Mucosa of descending colon (tissue), 3 donors: ENCODE results near the gene PAX3. TPM values are rescaled to one million over a fixed set of nuclear protein-coding genes. Genes with fewer than 3 reads are reported as not detected.

ENCODE experiments used
- ATAC-seq: fragments of 200-7000 bp; cut with Tn5 transposase; one replicate; pipeline ENCODE4 v1.9.1; 2020; ENCODE audit warnings: mild to moderate bottlenecking, moderate library complexity
- DNase-seq, 3 donors: peaks; one replicate each; pipeline ENCODE4 v3.0.0-alpha.2; 2020
- H3K36me3 ChIP-seq: fragments of 200-600 bp; one replicate; pipeline ENCODE4 v1.8.0; 2021; ENCODE audit warnings: low read depth, mild to moderate bottlenecking
- H3K4me1 ChIP-seq: fragments of 200-600 bp; one replicate; pipeline ENCODE4 v1.8.0; 2021; ENCODE audit warnings: low read depth, mild to moderate bottlenecking
- H3K4me3 ChIP-seq: fragments of 200-600 bp; one replicate; pipeline ENCODE4 v1.8.0; 2021; ENCODE audit warnings: mild to moderate bottlenecking
- H3K9me3 ChIP-seq: fragments of 200-600 bp; one replicate; pipeline ENCODE4 v1.8.0; 2021; ENCODE audit warnings: mild to moderate bottlenecking
- intact Hi-C, 2 donors: fragments of 100-400 bp; cut with DNase I in 1 of 2; cut with micrococcal nuclease in 1 of 2; formaldehyde crosslinking; loops; one replicate each; pipeline versions ENCODE4 v1.11.0 to v1.11.1; 2022; cut with DNase I, micrococcal nuclease
- total RNA-seq, 3 donors: library from RNA; stranded (reverse); fragmentation: NEBNext Ultra II Directional in 2 of 3; extraction: Animal tissue kit (Norgen Biotek cat#: 25700) in 2 of 3; gene quantifications; one replicate each; pipeline versions ENCODE4 v1.2.1 to v1.2.4, GENCODE V29; 2021 to 2023
- TF ChIP-seq, protein P1 (sequence below): fragments of 200-600 bp; IDR thresholded peaks from one replicate; pipeline ENCODE4 v1.8.0; 2022; ENCODE audit warnings: antibody characterized with exemption, mild to moderate bottlenecking
- donor health status: DM: no; HTN: no; CAD: no; lungs with moderate emphysema.
- donor health status: DM: no; HTN: no; CAD: no.
- donor health status: DM: no; HTN: yes; CAD: no.

Gene PAX3
- total RNA-seq, 3 donors from 2014 or later, result not detected

DNA sequence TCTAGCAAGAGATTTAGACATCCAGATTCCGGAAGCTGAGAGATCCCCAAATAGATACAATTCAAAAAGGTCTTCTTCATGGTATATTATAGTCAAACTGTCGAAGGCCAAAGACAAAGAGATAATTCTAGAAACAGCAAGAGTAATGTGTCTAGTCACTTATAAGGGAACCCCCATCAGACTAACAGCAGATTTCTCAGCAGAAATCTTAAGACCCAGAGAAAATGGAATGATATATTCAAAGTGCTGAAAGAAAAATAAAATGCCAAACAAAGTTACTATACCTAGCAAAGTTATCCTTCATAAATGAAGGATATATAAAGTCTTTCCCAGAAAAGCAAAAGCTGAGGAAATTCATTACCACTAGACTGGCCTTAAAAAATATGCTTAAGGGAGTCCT, 36.1 kb upstream of the PAX3 start:
- DNase-seq, result no peak
- ATAC-seq, result no peak
- intact Hi-C loops, result no loop called here
- TF ChIP-seq, protein P1, sequence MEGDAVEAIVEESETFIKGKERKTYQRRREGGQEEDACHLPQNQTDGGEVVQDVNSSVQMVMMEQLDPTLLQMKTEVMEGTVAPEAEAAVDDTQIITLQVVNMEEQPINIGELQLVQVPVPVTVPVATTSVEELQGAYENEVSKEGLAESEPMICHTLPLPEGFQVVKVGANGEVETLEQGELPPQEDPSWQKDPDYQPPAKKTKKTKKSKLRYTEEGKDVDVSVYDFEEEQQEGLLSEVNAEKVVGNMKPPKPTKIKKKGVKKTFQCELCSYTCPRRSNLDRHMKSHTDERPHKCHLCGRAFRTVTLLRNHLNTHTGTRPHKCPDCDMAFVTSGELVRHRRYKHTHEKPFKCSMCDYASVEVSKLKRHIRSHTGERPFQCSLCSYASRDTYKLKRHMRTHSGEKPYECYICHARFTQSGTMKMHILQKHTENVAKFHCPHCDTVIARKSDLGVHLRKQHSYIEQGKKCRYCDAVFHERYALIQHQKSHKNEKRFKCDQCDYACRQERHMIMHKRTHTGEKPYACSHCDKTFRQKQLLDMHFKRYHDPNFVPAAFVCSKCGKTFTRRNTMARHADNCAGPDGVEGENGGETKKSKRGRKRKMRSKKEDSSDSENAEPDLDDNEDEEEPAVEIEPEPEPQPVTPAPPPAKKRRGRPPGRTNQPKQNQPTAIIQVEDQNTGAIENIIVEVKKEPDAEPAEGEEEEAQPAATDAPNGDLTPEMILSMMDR, result no peak
- H3K36me3 ChIP-seq, result no peaks in the 10 kb centered on the region
- H3K4me3 ChIP-seq, result no peak overlapping the region
- H3K4me1 ChIP-seq, result no peaks in the 10 kb centered on the region
- H3K9me3 ChIP-seq, result peaks cover 5% of the 10 kb centered on the region

DNA sequence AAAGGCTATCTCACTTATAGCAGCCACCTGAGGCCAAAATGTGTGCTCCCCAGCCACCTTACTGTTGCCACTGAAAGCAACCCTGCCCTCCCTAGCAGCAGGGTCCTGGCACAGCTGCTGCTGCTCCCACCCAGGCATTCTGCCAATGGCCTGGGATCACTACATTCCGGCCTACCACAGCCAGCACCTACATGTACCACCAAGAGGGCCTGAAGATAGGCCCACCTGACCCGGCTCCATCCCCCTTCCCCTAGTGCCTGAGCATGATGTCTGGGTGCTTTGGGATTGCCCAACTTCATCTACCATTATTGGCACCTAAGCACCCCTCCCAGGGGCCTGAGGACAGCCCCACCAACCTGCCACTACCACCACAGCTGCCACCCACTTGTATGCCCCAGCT, 34.6 kb upstream of the PAX3 start:
- Histone ChIP-seq H3K4me1 (no peaks in the 10 kb centered on the region), H3K9me3 (peaks cover 5% of the 10 kb centered on the region), H3K36me3 (no peaks in the 10 kb centered on the region), H3K4me3 (no peak overlapping the region)
- intact Hi-C loops, result no loop called here
- TF ChIP-seq, protein P1, result no peak
- DNase-seq, result peak in 1 of 3 donors; percentile 19
- ATAC-seq, result no peak

GRCh38 chr2:222332116-222332515, 33.3 kb upstream of the PAX3 start:
- Histone ChIP-seq H3K4me1 (no peaks in the 10 kb centered on the region), H3K36me3 (no peaks in the 10 kb centered on the region), H3K9me3 (peaks cover 5% of the 10 kb centered on the region), H3K4me3 (no peak overlapping the region)
- intact Hi-C loops, result no loop called here
- TF ChIP-seq, protein P1, result no peak
- no peak for ATAC-seq
- no peak for DNase-seq

GRCh38 chr2:222330910-222331309, 32.1 kb upstream of the PAX3 start:
- no peak for ATAC-seq

DNA sequence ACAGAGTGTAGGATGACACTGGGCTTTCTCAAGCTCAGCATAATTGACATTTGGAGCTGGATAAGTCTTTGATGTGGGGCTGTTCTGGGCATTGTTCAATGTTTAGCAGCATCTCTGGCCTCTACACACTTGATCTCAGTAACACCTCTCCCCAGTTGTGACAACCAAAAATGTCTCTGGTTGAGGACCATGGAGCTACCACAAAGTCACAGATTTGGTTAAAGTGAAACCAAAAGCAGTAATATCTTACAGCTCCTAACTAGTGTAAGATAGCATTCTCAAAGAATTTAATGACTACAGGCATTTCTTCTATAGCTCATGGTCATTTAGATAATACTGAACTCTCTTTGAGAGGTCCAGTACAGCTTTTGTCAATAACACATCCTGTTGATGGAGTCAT, 23.4 kb upstream of the PAX3 start:
- no peaks in the 10 kb centered on the region for H3K36me3 ChIP-seq
- ATAC-seq, result no peak
- DNase-seq, result no peak
- H3K9me3 ChIP-seq, result no peaks in the 10 kb centered on the region
- H3K4me3 ChIP-seq, result no peak overlapping the region
- intact Hi-C loops, result loop anchor here in 1 of 2 donors (10.0 kb wide), 1 partner anchor 293 kb away; no protein-coding TSS in a partner anchor
- peaks cover 21% of the 10 kb centered on the region for H3K4me1 ChIP-seq
- TF ChIP-seq, protein P1, result no peak

More at GRCh38 chr2:222330910-222331309, 32.1 kb upstream of the PAX3 start:
- TF ChIP-seq, protein P1, result no peak
- intact Hi-C loops, result no loop called here
- no peak for DNase-seq
- Histone ChIP-seq H3K9me3 (peaks cover 5% of the 10 kb centered on the region), H3K4me3 (no peak overlapping the region), H3K4me1 (no peaks in the 10 kb centered on the region), H3K36me3 (no peaks in the 10 kb centered on the region)
